Trophoblast cell (in vitro differentiated cells and primary cell): ENCODE results near the gene MAN1A1.

Experiments
- DNase-seq, 2 donors: peaks; one replicate each; pipeline ENCODE4 v3.0.0-alpha.2; 2016
- H2AFZ ChIP-seq: 2 replicates; pipeline ENCODE4 v1.6.1; 2013; ENCODE audit warnings: low read length, moderate library complexity, mild to moderate bottlenecking; ENCODE audit not compliant: insufficient read depth, poor library complexity
- H2AK5ac ChIP-seq: 2 replicates; pipeline ENCODE4 v1.6.1; 2013; ENCODE audit warnings: mild to moderate bottlenecking, low read length
- H2BK120ac ChIP-seq: 2 replicates; pipeline ENCODE4 v1.6.1; 2013; ENCODE audit warnings: low read length, mild to moderate bottlenecking, moderate library complexity; ENCODE audit not compliant: insufficient read depth, poor library complexity
- H2BK12ac ChIP-seq: 2 replicates; pipeline ENCODE4 v1.6.1; 2013; ENCODE audit warnings: mild to moderate bottlenecking, low read length, moderate library complexity
- H2BK5ac ChIP-seq: 2 replicates; pipeline ENCODE4 v1.6.1; 2013; ENCODE audit warnings: low read length, low read depth, moderate library complexity, mild to moderate bottlenecking; ENCODE audit not compliant: poor library complexity
- H3K14ac ChIP-seq: 2 replicates; pipeline ENCODE4 v1.6.1; 2013; ENCODE audit warnings: mild to moderate bottlenecking, low read length
- H3K18ac ChIP-seq: 2 replicates; pipeline ENCODE4 v1.6.1; 2013; ENCODE audit warnings: mild to moderate bottlenecking, low read length
- H3K23ac ChIP-seq: 2 replicates; pipeline ENCODE4 v1.6.1; 2013; ENCODE audit warnings: low read length
- H3K27ac ChIP-seq: 2 replicates; pipeline ENCODE4 v1.5.1; 2013; ENCODE audit warnings: low read depth, mild to moderate bottlenecking, inconsistent platforms, low read length, moderate library complexity
- H3K27me3 ChIP-seq: 2 replicates; pipeline ENCODE4 v1.6.1; 2013; ENCODE audit warnings: inconsistent platforms, mild to moderate bottlenecking, low read length, moderate library complexity; ENCODE audit not compliant: insufficient read depth
- H3K36me3 ChIP-seq, 2 experiments: 1 replicate in 1 of 2; 2 replicates in 1 of 2; pipeline ENCODE4 v1.6.1; 2013; ENCODE audit warnings: low read length in 2 of 2, mild to moderate bottlenecking in 2 of 2, moderate library complexity in 1 of 2; ENCODE audit not compliant: insufficient read depth in 2 of 2, control insufficient read depth in 1 of 2
- H3K4ac ChIP-seq: 2 replicates; pipeline ENCODE4 v1.6.1; 2013; ENCODE audit warnings: low read depth, mild to moderate bottlenecking, low read length, moderate library complexity
- H3K4me1 ChIP-seq, 2 experiments: 1 replicate in 1 of 2; 2 replicates in 1 of 2; pipeline ENCODE4 v1.6.1; 2013; ENCODE audit warnings: low read length in 2 of 2, mild to moderate bottlenecking in 2 of 2, moderate library complexity in 1 of 2; ENCODE audit not compliant: insufficient read depth in 2 of 2, control insufficient read depth in 1 of 2
- H3K4me2 ChIP-seq: 2 replicates; pipeline ENCODE4 v1.6.1; 2013; ENCODE audit warnings: inconsistent platforms, mild to moderate bottlenecking, low read length, moderate library complexity
- H3K4me3 ChIP-seq: 2 replicates; pipeline ENCODE4 v1.5.1; 2013; ENCODE audit warnings: mild to moderate bottlenecking, low read depth, low read length, inconsistent platforms
- H3K79me1 ChIP-seq: one replicate; pipeline ENCODE4 v1.6.1; 2013; ENCODE audit warnings: low read length
- H3K79me2 ChIP-seq: 2 replicates; pipeline ENCODE4 v1.6.1; 2013; ENCODE audit warnings: low read length, mild to moderate bottlenecking; ENCODE audit not compliant: control insufficient read depth, insufficient read depth, poor library complexity
- H3K9ac ChIP-seq: 2 replicates; pipeline ENCODE4 v1.6.1; 2013; ENCODE audit warnings: mild to moderate bottlenecking, low read length
- H3K9me3 ChIP-seq: 2 replicates; pipeline ENCODE4 v1.6.1; 2013; ENCODE audit warnings: low read depth, mild to moderate bottlenecking, control low read depth, inconsistent platforms, low read length; ENCODE audit not compliant: insufficient read depth
- H4K12ac ChIP-seq: 2 replicates; pipeline ENCODE4 v1.6.1; 2013; ENCODE audit warnings: low read depth, mild to moderate bottlenecking, low read length, moderate library complexity
- H4K8ac ChIP-seq: 2 replicates; pipeline ENCODE4 v1.6.1; 2013; ENCODE audit warnings: low read depth, mild to moderate bottlenecking, low read length, moderate library complexity
- H4K91ac ChIP-seq: one replicate; pipeline ENCODE4 v1.6.1; 2013; ENCODE audit warnings: low read depth, mild to moderate bottlenecking, low read length, moderate library complexity
- WGBS: extraction: QIAGEN DNeasy Blood & Tissue Kit; methylation state at CpG from one replicate; pipeline ENCODE4 v1.1.7; 2013; ENCODE audit warnings: missing lambda C conversion rate; ENCODE audit not compliant: insufficient read length, insufficient coverage; ENCODE audit errors: extremely low coverage; 5-methylcytosine and 5-hydroxymethylcytosine counted together

Gene MAN1A1

DNA sequence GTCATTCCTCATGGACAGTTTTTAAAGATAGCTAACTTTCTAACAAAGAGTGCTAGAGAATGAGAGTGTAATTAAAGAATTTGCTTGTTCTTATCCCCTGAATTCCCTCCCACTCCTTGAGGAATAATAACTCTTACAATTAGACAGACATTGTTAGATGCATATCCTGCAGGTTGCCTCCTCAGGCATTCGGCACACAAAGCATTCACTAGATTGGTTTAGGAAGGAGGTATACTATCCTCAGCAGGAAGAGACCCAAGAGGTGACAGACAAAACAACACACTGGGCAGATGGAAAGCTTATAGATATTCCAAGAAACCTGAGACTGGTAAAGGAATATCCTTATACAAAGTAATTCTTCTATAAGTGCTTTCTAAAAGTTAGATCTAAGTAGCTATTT is 162.0 kb downstream of the MAN1A1 start:
- H3K27me3 ChIP-seq, result no peaks in the 10 kb centered on the region
- H3K27ac ChIP-seq, result no peak overlapping the region
- no peak for DNase-seq
- no peak overlapping the region for H2AK5ac ChIP-seq
- H3K4me1 ChIP-seq, result no peaks in the 10 kb centered on the region
- H4K12ac ChIP-seq, result no peak overlapping the region
- no peaks in the 10 kb centered on the region for H3K79me1 ChIP-seq
- no peak overlapping the region for H3K4me3 ChIP-seq
- no peak overlapping the region for H3K23ac ChIP-seq
- no CpG with 5 or more reads among the region's 1 CpG for WGBS
- peaks cover 6 to 14% of the 10 kb centered on the region in 2 experiments for H3K36me3 ChIP-seq
- no peaks in the 10 kb centered on the region for H3K9me3 ChIP-seq
- H3K14ac ChIP-seq, result no peak overlapping the region
- no peak overlapping the region for H4K8ac ChIP-seq
- H2BK5ac ChIP-seq, result no peak overlapping the region
- no peak overlapping the region for H4K91ac ChIP-seq
- no peak overlapping the region for H3K18ac ChIP-seq
- no peak overlapping the region for H3K4ac ChIP-seq
- no peak overlapping the region for H3K9ac ChIP-seq
- H2BK120ac ChIP-seq, result no peak overlapping the region
- H2BK12ac ChIP-seq, result no peak overlapping the region
- no peaks in the 10 kb centered on the region for H3K79me2 ChIP-seq
- no peak overlapping the region for H2AFZ ChIP-seq
- H3K4me2 ChIP-seq, result no peak overlapping the region

- Histone ChIP-seq H3K27me3 (no peaks in the 10 kb centered on the region), H3K79me2 (no peaks in the 10 kb centered on the region), H3K9me3 (no peaks in the 10 kb centered on the region), H4K91ac (no peak overlapping the region), H4K8ac (no peak overlapping the region), H3K4me3 (no peak overlapping the region), H3K4me2 (no peak overlapping the region), H3K14ac (no peak overlapping the region), H3K27ac (no peak overlapping the region), H4K12ac (no peak overlapping the region), H3K9ac (no peak overlapping the region), H2BK120ac (no peak overlapping the region), H3K18ac (no peak overlapping the region), H2BK12ac (no peak overlapping the region), H3K23ac (no peak overlapping the region), H2BK5ac (no peak overlapping the region), H2AK5ac (no peak overlapping the region), H3K36me3 (peaks cover 6 to 14% of the 10 kb centered on the region in 2 experiments), H3K4me1 (no peaks in the 10 kb centered on the region), H2AFZ (no peak overlapping the region), H3K79me1 (no peaks in the 10 kb centered on the region), H3K4ac (no peak overlapping the region)
- no peak for DNase-seq
- no CpG with 5 or more reads among the region's 5 CpGs for WGBS
These were observed 163.1 kb downstream of the MAN1A1 start for GRCh38 chr6:119186490-119186889.

- DNase-seq, result no peak
- H3K4me2 ChIP-seq, result no peak overlapping the region
- no CpG with 5 or more reads among the region's 5 CpGs for WGBS
These were observed 165.4 kb downstream of the MAN1A1 start for GRCh38 chr6:119184008-119184648.

GRCh38 chr6:119183457-119183856 is 166.1 kb downstream of the MAN1A1 start:
- H2BK12ac ChIP-seq, result no peak overlapping the region
- H2AFZ ChIP-seq, result no peak overlapping the region
- H3K23ac ChIP-seq, result no peak overlapping the region
- no peak overlapping the region for H3K4me3 ChIP-seq
- no peak overlapping the region for H3K9ac ChIP-seq
- no peak overlapping the region for H4K12ac ChIP-seq
- no peaks in the 10 kb centered on the region for H3K4me1 ChIP-seq
- H2AK5ac ChIP-seq, result no peak overlapping the region
- DNase-seq, result no peak
- H2BK5ac ChIP-seq, result no peak overlapping the region
- no peak overlapping the region for H3K18ac ChIP-seq
- H3K4me2 ChIP-seq, result no peak overlapping the region
- H3K36me3 ChIP-seq, result peaks cover 3 to 9% of the 10 kb centered on the region in 2 experiments
- H4K8ac ChIP-seq, result no peak overlapping the region
- H2BK120ac ChIP-seq, result no peak overlapping the region
- no CpG with 5 or more reads among the region's 1 CpG for WGBS
- no peaks in the 10 kb centered on the region for H3K27me3 ChIP-seq
- H3K14ac ChIP-seq, result no peak overlapping the region
- H3K4ac ChIP-seq, result no peak overlapping the region
- no peaks in the 10 kb centered on the region for H3K9me3 ChIP-seq
- no peak overlapping the region for H3K27ac ChIP-seq
- H4K91ac ChIP-seq, result no peak overlapping the region
- no peaks in the 10 kb centered on the region for H3K79me1 ChIP-seq
- no peaks in the 10 kb centered on the region for H3K79me2 ChIP-seq

More at GRCh38 chr6:119184008-119184648, 165.4 kb downstream of the MAN1A1 start:
- H3K36me3 ChIP-seq, result peaks cover 3 to 9% of the 10 kb centered on the region in 2 experiments
- no peak overlapping the region for H2BK120ac ChIP-seq
- H3K9me3 ChIP-seq, result no peaks in the 10 kb centered on the region
- H3K4ac ChIP-seq, result no peak overlapping the region
- no peaks in the 10 kb centered on the region for H3K79me1 ChIP-seq
- H3K27me3 ChIP-seq, result no peaks in the 10 kb centered on the region
- H3K79me2 ChIP-seq, result no peaks in the 10 kb centered on the region
- H3K27ac ChIP-seq, result no peak overlapping the region
- H3K9ac ChIP-seq, result no peak overlapping the region
- no peak overlapping the region for H2AK5ac ChIP-seq
- H2BK5ac ChIP-seq, result no peak overlapping the region
- H3K14ac ChIP-seq, result no peak overlapping the region
- no peak overlapping the region for H3K23ac ChIP-seq
- H2AFZ ChIP-seq, result no peak overlapping the region
- no peak overlapping the region for H4K91ac ChIP-seq
- no peak overlapping the region for H4K12ac ChIP-seq
- no peak overlapping the region for H3K18ac ChIP-seq
- no peaks in the 10 kb centered on the region for H3K4me1 ChIP-seq
- H2BK12ac ChIP-seq, result no peak overlapping the region
- no peak overlapping the region for H4K8ac ChIP-seq
- H3K4me3 ChIP-seq, result no peak overlapping the region
